ENCODE measurements around the gene DUSP8.

- TF ChIP-seq CTCF (IDR thresholded peaks at IDR 0.05; ENCODE audit: insufficient read depth, low read length, poor library complexity, severe bottlenecking) (no peak), EZH2phosphoT487 (conservative IDR thresholded peaks at IDR 0.05; ENCODE audit: low read length) (no peak)
Observed at GRCh38 chr11:1542267-1542666, 29.8 kb downstream of the DUSP8 start.

Measured in SU-DHL-6 (cell line).